ENCODE results near the gene PDE9A.

DNA sequence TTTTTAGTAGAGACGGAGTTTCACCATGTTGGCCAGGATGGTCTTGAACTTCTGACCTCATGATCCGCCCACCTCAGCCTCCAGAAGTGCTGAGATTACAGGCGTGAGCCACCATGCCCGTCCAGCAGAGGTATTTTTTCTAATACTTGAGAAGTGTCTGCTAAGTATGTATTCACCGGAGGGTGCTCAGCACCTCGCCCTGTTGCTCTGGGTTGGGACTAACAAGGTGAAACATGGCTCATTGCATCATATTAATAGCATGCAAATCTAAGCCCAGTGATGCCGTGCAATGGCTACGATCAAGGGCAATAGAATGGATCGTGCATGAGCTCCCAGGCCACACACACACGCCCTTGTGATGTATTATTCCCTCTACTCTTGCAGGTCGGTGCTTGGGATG is 68.7 kb downstream of the PDE9A start:
- TF ChIP-seq, protein P1, sequence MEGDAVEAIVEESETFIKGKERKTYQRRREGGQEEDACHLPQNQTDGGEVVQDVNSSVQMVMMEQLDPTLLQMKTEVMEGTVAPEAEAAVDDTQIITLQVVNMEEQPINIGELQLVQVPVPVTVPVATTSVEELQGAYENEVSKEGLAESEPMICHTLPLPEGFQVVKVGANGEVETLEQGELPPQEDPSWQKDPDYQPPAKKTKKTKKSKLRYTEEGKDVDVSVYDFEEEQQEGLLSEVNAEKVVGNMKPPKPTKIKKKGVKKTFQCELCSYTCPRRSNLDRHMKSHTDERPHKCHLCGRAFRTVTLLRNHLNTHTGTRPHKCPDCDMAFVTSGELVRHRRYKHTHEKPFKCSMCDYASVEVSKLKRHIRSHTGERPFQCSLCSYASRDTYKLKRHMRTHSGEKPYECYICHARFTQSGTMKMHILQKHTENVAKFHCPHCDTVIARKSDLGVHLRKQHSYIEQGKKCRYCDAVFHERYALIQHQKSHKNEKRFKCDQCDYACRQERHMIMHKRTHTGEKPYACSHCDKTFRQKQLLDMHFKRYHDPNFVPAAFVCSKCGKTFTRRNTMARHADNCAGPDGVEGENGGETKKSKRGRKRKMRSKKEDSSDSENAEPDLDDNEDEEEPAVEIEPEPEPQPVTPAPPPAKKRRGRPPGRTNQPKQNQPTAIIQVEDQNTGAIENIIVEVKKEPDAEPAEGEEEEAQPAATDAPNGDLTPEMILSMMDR (conservative IDR thresholded peaks at IDR 0.05; ENCODE audit: low read depth in 2 of 2) = no peak
- TF ChIP-seq POLR2AphosphoS5 (IDR thresholded peaks at IDR 0.05; ENCODE audit: low read depth) (no peak), EZH2 (IDR thresholded peaks at IDR 0.05; ENCODE audit: low read depth, unreplicated experiment) (no peak), STAT1 (IDR thresholded peaks at IDR 0.05; ENCODE audit: unreplicated experiment) (no peak), ZNF331 (CRISPR knock-in tag; IDR thresholded peaks at IDR 0.05; ENCODE audit: low read depth) (no peak), EZH2phosphoT487 (IDR thresholded peaks at IDR 0.05; ENCODE audit: unreplicated experiment) (no peak), ZNF114 (CRISPR knock-in tag; IDR thresholded peaks at IDR 0.05) (no peak), CREB1 (CRISPR knock-in tag; IDR thresholded peaks at IDR 0.05; ENCODE audit: low read depth) (no peak)
- TF ChIP-seq, protein P2, sequence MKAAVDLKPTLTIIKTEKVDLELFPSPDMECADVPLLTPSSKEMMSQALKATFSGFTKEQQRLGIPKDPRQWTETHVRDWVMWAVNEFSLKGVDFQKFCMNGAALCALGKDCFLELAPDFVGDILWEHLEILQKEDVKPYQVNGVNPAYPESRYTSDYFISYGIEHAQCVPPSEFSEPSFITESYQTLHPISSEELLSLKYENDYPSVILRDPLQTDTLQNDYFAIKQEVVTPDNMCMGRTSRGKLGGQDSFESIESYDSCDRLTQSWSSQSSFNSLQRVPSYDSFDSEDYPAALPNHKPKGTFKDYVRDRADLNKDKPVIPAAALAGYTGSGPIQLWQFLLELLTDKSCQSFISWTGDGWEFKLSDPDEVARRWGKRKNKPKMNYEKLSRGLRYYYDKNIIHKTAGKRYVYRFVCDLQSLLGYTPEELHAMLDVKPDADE (IDR thresholded peaks at IDR 0.05) = no peak
- TF ChIP-seq, protein P3, sequence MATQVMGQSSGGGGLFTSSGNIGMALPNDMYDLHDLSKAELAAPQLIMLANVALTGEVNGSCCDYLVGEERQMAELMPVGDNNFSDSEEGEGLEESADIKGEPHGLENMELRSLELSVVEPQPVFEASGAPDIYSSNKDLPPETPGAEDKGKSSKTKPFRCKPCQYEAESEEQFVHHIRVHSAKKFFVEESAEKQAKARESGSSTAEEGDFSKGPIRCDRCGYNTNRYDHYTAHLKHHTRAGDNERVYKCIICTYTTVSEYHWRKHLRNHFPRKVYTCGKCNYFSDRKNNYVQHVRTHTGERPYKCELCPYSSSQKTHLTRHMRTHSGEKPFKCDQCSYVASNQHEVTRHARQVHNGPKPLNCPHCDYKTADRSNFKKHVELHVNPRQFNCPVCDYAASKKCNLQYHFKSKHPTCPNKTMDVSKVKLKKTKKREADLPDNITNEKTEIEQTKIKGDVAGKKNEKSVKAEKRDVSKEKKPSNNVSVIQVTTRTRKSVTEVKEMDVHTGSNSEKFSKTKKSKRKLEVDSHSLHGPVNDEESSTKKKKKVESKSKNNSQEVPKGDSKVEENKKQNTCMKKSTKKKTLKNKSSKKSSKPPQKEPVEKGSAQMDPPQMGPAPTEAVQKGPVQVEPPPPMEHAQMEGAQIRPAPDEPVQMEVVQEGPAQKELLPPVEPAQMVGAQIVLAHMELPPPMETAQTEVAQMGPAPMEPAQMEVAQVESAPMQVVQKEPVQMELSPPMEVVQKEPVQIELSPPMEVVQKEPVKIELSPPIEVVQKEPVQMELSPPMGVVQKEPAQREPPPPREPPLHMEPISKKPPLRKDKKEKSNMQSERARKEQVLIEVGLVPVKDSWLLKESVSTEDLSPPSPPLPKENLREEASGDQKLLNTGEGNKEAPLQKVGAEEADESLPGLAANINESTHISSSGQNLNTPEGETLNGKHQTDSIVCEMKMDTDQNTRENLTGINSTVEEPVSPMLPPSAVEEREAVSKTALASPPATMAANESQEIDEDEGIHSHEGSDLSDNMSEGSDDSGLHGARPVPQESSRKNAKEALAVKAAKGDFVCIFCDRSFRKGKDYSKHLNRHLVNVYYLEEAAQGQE (IDR thresholded peaks at IDR 0.05; ENCODE audit: unreplicated experiment) = no peak
